ENCODE data around the gene CELA2A.

- TF ChIP-seq, protein P1, sequence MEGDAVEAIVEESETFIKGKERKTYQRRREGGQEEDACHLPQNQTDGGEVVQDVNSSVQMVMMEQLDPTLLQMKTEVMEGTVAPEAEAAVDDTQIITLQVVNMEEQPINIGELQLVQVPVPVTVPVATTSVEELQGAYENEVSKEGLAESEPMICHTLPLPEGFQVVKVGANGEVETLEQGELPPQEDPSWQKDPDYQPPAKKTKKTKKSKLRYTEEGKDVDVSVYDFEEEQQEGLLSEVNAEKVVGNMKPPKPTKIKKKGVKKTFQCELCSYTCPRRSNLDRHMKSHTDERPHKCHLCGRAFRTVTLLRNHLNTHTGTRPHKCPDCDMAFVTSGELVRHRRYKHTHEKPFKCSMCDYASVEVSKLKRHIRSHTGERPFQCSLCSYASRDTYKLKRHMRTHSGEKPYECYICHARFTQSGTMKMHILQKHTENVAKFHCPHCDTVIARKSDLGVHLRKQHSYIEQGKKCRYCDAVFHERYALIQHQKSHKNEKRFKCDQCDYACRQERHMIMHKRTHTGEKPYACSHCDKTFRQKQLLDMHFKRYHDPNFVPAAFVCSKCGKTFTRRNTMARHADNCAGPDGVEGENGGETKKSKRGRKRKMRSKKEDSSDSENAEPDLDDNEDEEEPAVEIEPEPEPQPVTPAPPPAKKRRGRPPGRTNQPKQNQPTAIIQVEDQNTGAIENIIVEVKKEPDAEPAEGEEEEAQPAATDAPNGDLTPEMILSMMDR (IDR thresholded peaks at IDR 0.05) = no peak
- TF ChIP-seq POLR2A (IDR thresholded peaks at IDR 0.05) = no peak
Measured at GRCh38 chr1:15472587-15472986, 16.1 kb downstream of the CELA2A start.

Measured in Peyer's patch (tissue), 4 donors.